Measurements from ENCODE around the gene PTGDS. TPM values are rescaled to one million over a fixed set of nuclear protein-coding genes. Genes with fewer than 3 reads are reported as not detected.

PTGDS gene
- 11.1 and 66.1 TPM in 2 replicates for total RNA-seq

DNA sequence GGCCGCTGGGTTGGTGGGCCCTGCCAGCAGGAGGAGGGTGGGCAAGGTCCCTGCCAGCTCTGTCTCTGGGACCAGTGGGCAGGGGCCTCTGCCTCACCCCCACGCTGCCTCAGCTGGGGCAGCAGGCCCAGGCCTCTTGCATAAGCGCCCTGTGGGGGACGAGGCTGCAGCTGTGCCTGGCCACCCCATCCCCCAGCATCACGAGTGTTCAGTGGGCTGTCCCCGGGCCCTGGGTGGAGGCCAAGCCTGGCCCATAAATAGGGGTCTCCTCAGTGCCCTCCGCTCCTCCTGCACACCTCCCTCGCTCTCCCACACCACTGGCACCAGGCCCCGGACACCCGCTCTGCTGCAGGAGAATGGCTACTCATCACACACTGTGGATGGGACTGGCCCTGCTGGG lies at the start of gene PTGDS:
Gene PTGDS, plus strand, starts transcription at position 282 of the 400 bp plus-strand sequence. Its CDS starts 75 bp downstream, at position 357.

GRCh38 chr9:136944519-136945332 lies 32.6 kb upstream of the PTGDS start, which contains the start of the genes C8G and FBXW5:
TSS of gene C8G (plus strand) at chr9:136945243. CDS start at chr9:136945321, 78 bp downstream.
TSS of gene FBXW5 (minus strand) at chr9:136944738. CDS start at chr9:136944083, 655 bp downstream.

DNA sequence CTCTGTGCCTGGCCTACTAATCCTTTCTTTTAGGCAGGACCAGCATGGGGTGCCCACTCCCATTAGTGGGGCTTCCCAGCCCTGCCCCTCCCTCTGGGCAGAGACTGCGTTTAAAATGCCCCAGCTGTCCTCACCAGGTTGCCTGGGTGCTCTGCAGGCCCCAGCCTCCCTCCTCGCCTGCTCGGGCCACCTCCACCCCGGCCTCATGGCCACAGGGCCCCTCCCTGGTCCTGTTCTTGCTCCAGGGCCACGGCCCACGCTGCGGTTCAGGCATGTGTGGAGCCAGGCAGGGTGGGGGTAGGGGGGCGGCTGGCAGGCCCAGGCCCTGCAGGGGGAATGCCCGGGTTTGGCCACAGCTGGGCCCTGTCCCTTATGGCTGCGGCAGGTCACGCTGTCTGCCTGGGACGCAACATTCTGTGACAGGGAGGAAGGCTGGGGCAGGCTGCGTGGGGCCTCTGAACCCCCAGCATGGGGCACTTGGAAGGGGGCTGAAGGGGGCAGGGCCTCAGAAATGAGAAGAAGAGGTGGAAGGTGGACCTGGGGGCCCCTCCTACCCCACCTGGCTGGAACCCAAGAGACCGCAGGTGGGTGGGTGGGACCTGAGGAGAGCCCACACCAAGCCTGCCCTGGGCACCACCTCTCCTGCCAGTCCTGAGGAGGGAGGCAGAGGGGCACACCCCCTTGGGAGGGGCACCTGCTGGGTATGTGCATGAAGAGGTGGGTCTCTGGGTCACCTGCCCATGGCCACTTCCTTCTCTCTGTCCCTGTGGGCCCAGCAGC lies 25.6 kb upstream of the PTGDS start, which contains the start of gene LCN12:
Gene LCN12, plus strand, starts transcription at position 733 of the 780 bp plus-strand sequence. CDS start 55 bp downstream, outside the sequence.

DNA sequence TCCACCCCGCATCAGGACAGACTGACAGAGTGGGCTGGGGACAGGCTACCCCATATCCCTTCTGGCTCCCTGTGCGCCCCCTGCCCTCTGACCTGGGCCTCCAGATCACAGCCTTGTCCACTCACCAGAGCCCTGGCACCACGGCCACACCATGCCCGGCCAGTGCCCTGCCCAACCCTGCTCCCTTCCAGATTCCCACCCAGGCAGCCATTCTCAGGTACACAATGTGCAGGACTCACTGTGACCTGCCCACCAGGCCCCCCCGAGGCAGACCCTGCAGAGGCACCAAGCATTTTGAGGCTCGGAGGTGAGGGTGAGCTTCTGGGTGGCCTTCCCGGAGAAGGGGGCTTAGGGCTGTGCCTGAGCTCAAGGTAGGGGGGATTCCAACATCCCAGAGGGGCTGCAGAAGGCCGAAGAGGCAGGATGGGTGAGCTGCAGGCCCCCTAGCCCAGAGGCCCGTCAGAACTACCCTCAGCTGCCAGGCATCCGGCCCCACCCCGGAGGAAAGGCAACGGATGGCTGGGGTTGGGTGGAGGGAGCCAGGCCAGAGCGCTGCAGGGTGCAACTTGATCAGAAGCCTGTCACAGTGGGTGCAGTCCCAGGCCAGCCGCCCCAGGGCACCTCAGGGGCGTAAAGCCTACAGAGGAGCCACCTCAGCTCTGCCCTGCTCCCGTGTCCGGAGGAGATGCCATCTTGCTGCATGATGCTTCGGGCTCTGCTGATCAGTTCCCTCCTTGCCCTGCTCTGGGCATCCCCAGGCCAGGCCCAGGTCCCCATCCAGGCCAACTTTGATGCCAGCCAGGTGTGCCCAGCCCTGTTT lies 5.1 kb downstream of the PTGDS start, which contains the start of gene LCNL1:
Gene LCNL1, plus strand, starts transcription at position 762 of the 820 bp plus-strand sequence. CDS start 594 bp downstream, outside the sequence.

DNA sequence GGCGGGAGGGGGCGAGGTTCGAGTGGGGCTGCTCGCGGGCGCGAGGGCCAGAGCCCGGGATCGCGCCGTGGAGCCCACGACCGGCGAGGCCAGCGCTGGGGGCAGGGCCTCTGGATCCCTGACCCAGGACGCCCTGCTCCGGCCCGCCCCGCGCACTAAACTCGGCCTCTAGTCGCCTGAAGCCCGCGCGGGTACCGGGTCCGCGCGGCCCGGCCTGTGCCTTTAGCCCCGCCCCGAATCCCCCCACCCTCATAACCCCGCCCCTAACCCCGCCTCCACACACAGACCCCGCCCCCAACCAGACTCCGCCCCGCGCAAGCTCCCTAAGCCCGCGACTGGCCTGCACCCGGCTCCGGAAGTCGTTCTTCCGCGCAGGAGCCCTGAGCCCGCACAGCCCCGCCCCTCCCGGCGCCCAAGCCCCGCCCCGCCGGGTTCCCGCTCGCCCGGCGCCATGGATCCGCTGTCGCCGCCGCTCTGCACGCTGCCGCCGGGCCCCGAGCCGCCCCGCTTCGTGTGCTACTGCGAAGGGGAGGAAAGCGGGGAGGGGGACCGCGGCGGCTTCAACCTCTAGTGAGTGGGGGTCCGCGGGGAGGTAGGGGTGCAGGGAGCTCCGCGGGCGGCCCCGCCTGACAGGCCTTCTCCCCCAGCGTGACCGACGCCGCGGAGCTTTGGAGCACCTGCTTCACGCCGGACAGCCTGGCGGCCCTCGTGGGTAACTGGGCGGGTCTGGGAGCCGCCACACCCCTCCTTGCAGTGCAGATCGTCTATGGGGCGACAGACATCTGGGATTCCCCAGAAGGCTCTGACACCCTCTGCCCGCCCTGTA lies 14.9 kb downstream of the PTGDS start, which contains the start of gene PAXX:
Gene PAXX, plus strand, starts transcription at position 430 of the 826 bp plus-strand sequence. Its CDS starts 22 bp downstream, at position 452.

GRCh38 chr9:136996361-136997292 lies 19.3 kb downstream of the PTGDS start, which contains the start of gene CLIC3:
TSS of gene CLIC3 (minus strand) at chr9:136996568. CDS start at chr9:136996543, 25 bp downstream.

GRCh38 chr9:137027369-137028262 lies 50.3 kb downstream of the PTGDS start, which contains the start of gene ABCA2:
TSS of gene ABCA2 (minus strand) at chr9:137028237. CDS start at chr9:137028140, 97 bp downstream.

Other genes starting within 250 kb of the PTGDS start
- 0.33 TPM in 1 of 2 replicates, not detected in the other for gene LCN10, start 234.6 kb upstream of the PTGDS start, total RNA-seq
- gene LCN6, start 229.0 kb upstream of the PTGDS start, total RNA-seq: not detected in 2 replicates
- not detected in 2 replicates for gene LCN8, start 219.3 kb upstream of the PTGDS start, total RNA-seq
- gene LCN15, start 213.0 kb upstream of the PTGDS start, total RNA-seq: not detected in 2 replicates
- gene TMEM141, start 186.2 kb upstream of the PTGDS start, total RNA-seq: 38.7 and 42.2 TPM in 2 replicates
- gene CCDC183, start 181.2 kb upstream of the PTGDS start, total RNA-seq: 0.52 and 0.89 TPM in 2 replicates
- 49.9 and 65.1 TPM in 2 replicates for gene RABL6, start 169.6 kb upstream of the PTGDS start, total RNA-seq
- 3.6 and 4.0 TPM in 2 replicates for gene AJM1, start 135.0 kb upstream of the PTGDS start, total RNA-seq
- gene PHPT1, start 128.1 kb upstream of the PTGDS start, total RNA-seq: 138 and 150 TPM in 2 replicates
- 4.6 and 6.5 TPM in 2 replicates for gene MAMDC4, start 125.2 kb upstream of the PTGDS start, total RNA-seq
- 170 and 198 TPM in 2 replicates for gene EDF1, start 111.2 kb upstream of the PTGDS start, total RNA-seq
- 14.4 and 18.5 TPM in 2 replicates for gene TRAF2, start 91.0 kb upstream of the PTGDS start, total RNA-seq
- gene FBXW5, start 32.8 kb upstream of the PTGDS start, total RNA-seq: 164 and 216 TPM in 2 replicates
- gene C8G, start 32.3 kb upstream of the PTGDS start, total RNA-seq: 0.72 and 0.79 TPM in 2 replicates
- gene LCN12, start 25.2 kb upstream of the PTGDS start, total RNA-seq: 0.20 TPM in 1 of 2 replicates, not detected in the other
- gene LCNL1, start 5.5 kb downstream of the PTGDS start, total RNA-seq: 0.50 and 1.1 TPM in 2 replicates
- 8.0 and 11.2 TPM in 2 replicates for gene PAXX, start 14.9 kb downstream of the PTGDS start, total RNA-seq
- gene CLIC3, start 19.1 kb downstream of the PTGDS start, total RNA-seq: 2.0 and 2.9 TPM in 2 replicates
- 81.1 and 129 TPM in 2 replicates for gene ABCA2, start 50.7 kb downstream of the PTGDS start, total RNA-seq
- not detected in 2 replicates for gene FUT7, start 54.6 kb downstream of the PTGDS start, total RNA-seq
- 21.6 and 66.1 TPM in 2 replicates for gene NPDC1, start 68.7 kb downstream of the PTGDS start, total RNA-seq
- not detected in 2 replicates for gene ENTPD2, start 76.6 kb downstream of the PTGDS start, total RNA-seq
- gene SAPCD2, start 93.1 kb downstream of the PTGDS start, total RNA-seq: 2.7 and 3.7 TPM in 2 replicates
- gene UAP1L1, start 100.0 kb downstream of the PTGDS start, total RNA-seq: 20.3 and 38.3 TPM in 2 replicates
- 153 and 203 TPM in 2 replicates for gene MAN1B1, start 109.5 kb downstream of the PTGDS start, total RNA-seq
- 82.9 and 145 TPM in 2 replicates for gene DPP7, start 137.2 kb downstream of the PTGDS start, total RNA-seq
- 0.10 TPM in 1 of 2 replicates, not detected in the other for gene GRIN1, start 161.7 kb downstream of the PTGDS start, total RNA-seq
- gene LRRC26, start 192.5 kb downstream of the PTGDS start, total RNA-seq: not detected in 2 replicates
- gene TMEM210, start 194.6 kb downstream of the PTGDS start, total RNA-seq: not detected in 2 replicates
- 24.6 and 33.7 TPM in 2 replicates for gene ANAPC2, start 211.1 kb downstream of the PTGDS start, total RNA-seq
- gene SSNA1, start 211.2 kb downstream of the PTGDS start, total RNA-seq: 42.6 and 53.3 TPM in 2 replicates
- 6.1 and 9.5 TPM in 2 replicates for gene TPRN, start 223.2 kb downstream of the PTGDS start, total RNA-seq
- 36.8 and 39.2 TPM in 2 replicates for gene TMEM203, start 228.1 kb downstream of the PTGDS start, total RNA-seq
- 4.5 and 6.3 TPM in 2 replicates for gene NDOR1, start 228.2 kb downstream of the PTGDS start, total RNA-seq
- gene RNF208, start 244.7 kb downstream of the PTGDS start, total RNA-seq: 1.2 and 2.8 TPM in 2 replicates
- gene CYSRT1, start 247.7 kb downstream of the PTGDS start, total RNA-seq: 0.33 and 0.66 TPM in 2 replicates
- gene RNF224, start 250.0 kb downstream of the PTGDS start, total RNA-seq: 0.07 TPM in 1 of 2 replicates, not detected in the other

Measured in smooth muscle cell of the pulmonary artery (primary cell).